ENCODE results near the gene LMOD3.

DNA sequence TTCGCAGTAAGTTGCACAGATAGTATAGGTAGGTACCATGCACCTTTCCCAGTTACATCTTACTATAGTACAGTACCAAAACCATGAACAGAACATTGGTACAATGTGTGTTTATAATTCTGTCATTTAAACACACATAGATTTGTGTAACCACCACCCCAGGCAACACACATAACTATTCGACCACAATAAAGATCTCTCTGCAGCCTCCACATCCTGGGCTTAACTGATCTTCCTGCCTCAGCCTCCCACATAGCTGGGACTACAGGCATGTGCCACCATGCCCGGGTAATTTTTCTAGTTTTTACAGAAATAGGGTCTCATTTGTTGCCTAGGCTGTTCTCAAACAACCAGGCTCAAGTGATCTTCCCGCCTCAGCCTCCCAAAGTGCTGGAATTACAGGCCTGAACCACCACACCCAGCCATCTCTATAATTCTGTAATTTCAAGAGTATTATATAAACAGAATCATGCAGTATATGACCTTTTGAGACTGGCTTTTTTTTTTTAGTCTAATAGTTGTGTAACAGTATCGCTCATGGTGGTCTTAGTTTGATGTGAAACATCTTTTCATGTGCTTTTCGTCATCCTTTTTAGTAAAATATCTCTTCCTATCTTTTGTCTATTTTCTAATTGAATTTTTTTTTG lies 57.0 kb downstream of the LMOD3 start:
- TF ChIP-seq, protein P1, sequence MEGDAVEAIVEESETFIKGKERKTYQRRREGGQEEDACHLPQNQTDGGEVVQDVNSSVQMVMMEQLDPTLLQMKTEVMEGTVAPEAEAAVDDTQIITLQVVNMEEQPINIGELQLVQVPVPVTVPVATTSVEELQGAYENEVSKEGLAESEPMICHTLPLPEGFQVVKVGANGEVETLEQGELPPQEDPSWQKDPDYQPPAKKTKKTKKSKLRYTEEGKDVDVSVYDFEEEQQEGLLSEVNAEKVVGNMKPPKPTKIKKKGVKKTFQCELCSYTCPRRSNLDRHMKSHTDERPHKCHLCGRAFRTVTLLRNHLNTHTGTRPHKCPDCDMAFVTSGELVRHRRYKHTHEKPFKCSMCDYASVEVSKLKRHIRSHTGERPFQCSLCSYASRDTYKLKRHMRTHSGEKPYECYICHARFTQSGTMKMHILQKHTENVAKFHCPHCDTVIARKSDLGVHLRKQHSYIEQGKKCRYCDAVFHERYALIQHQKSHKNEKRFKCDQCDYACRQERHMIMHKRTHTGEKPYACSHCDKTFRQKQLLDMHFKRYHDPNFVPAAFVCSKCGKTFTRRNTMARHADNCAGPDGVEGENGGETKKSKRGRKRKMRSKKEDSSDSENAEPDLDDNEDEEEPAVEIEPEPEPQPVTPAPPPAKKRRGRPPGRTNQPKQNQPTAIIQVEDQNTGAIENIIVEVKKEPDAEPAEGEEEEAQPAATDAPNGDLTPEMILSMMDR (IDR thresholded peaks at IDR 0.05): no peak
- no peak for TF ChIP-seq ZFX (IDR thresholded peaks at IDR 0.05; ENCODE audit: borderline replicate concordance)

Data from 22Rv1 (cell line).